SK-N-SH (cell line): Measurements from ENCODE around the gene RNF157. TPM values are rescaled to one million over a fixed set of nuclear protein-coding genes. Genes with fewer than 3 reads are reported as not detected.
"Not testable (repeated sequence)": the region's sequence is repeated elsewhere in the genome, so short reads cannot be mapped to it uniquely, and the experiment has no call there.

Experiments used
- CTCF ChIA-PET: fragments of 300-600, 350-600 bp; formaldehyde crosslinking; extraction: SDS; loops from one replicate; lab custom pipeline; 2021; lab: Yijun Ruan, JAX
- POLR2A ChIA-PET: fragments of 350-600 bp; sonication (Branson Sonifier 250); formaldehyde crosslinking; extraction: SDS; loops from one replicate; lab custom pipeline; 2020; ENCODE audit warnings: antibody characterized with exemption, inconsistent platforms; lab: Yijun Ruan, JAX
- DNase-seq: peaks from one replicate; pipeline ENCODE4 v3.0.0; 2012
- H2AFZ ChIP-seq: fragments of 200-600 bp; sonication (generic); 2 replicates; pipeline ENCODE4 v1.8.1; 2016; ENCODE audit warnings: antibody characterized with exemption, mild to moderate bottlenecking, low read depth
- H3F3A ChIP-seq: fragments of 200-600 bp; sonication (generic); replicated peaks from 2 replicates; pipeline ENCODE3; 2016; ENCODE audit warnings: antibody characterized with exemption, mild to moderate bottlenecking; ENCODE audit not compliant: insufficient read depth
- H3K27ac ChIP-seq, 2 experiments: fragments of 200-500 bp in 1 of 2; fragments of 200-600 bp in 1 of 2; sonication (Bioruptor generic) in 1 of 2; sonication (generic), shearing (Covaris generic) in 1 of 2; 2 replicates each; pipeline versions ENCODE4 v1.5.1 to v1.6.1; 2014 to 2016; ENCODE audit warnings: low read depth in 2 of 2, inconsistent platforms in 1 of 2, low read length in 1 of 2, mild to moderate bottlenecking in 1 of 2, mixed read lengths in 1 of 2
- H3K27me3 ChIP-seq: fragments of 200-600 bp; sonication (generic), shearing (Covaris generic); 2 replicates; pipeline ENCODE4 v1.6.1; 2016; ENCODE audit warnings: mixed run types; ENCODE audit not compliant: insufficient read depth
- H3K36me3 ChIP-seq, 2 experiments: fragments of 200-500 bp in 1 of 2; fragments of 200-600 bp in 1 of 2; sonication (Bioruptor generic) in 1 of 2; sonication (generic) in 1 of 2; replicated peaks in 1 of 2; 2 replicates each; pipeline versions ENCODE3 to v1.5.1; 2014 to 2016; ENCODE audit warnings: low read length in 1 of 2, mild to moderate bottlenecking in 1 of 2; ENCODE audit not compliant: insufficient read depth in 2 of 2, control insufficient read depth in 1 of 2
- H3K4me1 ChIP-seq, 2 experiments: fragments of 200-500 bp in 1 of 2; fragments of 200-600 bp in 1 of 2; sonication (Bioruptor generic) in 1 of 2; sonication (generic), shearing (Covaris generic) in 1 of 2; 2 replicates each; pipeline versions ENCODE4 v1.5.1 to v1.6.1; 2014 to 2016; ENCODE audit warnings: low read depth in 1 of 2, low read length in 1 of 2, mixed run types in 1 of 2; ENCODE audit not compliant: insufficient read depth in 2 of 2, control insufficient read depth in 1 of 2
- H3K4me2 ChIP-seq: fragments of 200-600 bp; sonication (generic), shearing (Covaris generic); 2 replicates; pipeline ENCODE4 v1.6.1; 2017; ENCODE audit warnings: mixed run types
- H3K4me3 ChIP-seq, 2 experiments: fragments of 200-500 bp in 1 of 2; fragments of 200-600 bp in 1 of 2; sonication (Bioruptor generic) in 1 of 2; sonication (generic), shearing (Covaris generic) in 1 of 2; 2 replicates each; pipeline versions ENCODE4 v1.5.1 to v1.8.1; 2014 to 2016; ENCODE audit warnings: low read depth in 2 of 2, inconsistent platforms in 1 of 2, low read length in 1 of 2, mild to moderate bottlenecking in 1 of 2, mixed read lengths in 1 of 2, moderate library complexity in 1 of 2
- H3K79me2 ChIP-seq: fragments of 200-600 bp; sonication (generic); 2 replicates; pipeline ENCODE4 v1.8.1; 2017; ENCODE audit warnings: mild to moderate bottlenecking; ENCODE audit not compliant: insufficient read depth
- H3K9ac ChIP-seq: fragments of 200-600 bp; sonication (generic); 2 replicates; pipeline ENCODE4 v1.6.1; 2017; ENCODE audit warnings: mixed run types
- H3K9me2 ChIP-seq: fragments of 200-600 bp; sonication (generic); 2 replicates; pipeline ENCODE4 v1.6.1; 2017; ENCODE audit warnings: mixed run types
- H3K9me3 ChIP-seq: fragments of 200-600 bp; sonication (generic); 2 replicates; pipeline ENCODE4 v1.6.1; 2017; ENCODE audit warnings: mixed run types, mild to moderate bottlenecking, moderate library complexity
- H4K20me1 ChIP-seq: fragments of 200-600 bp; sonication (generic); 2 replicates; pipeline ENCODE4 v1.6.1; 2017; ENCODE audit warnings: mild to moderate bottlenecking, mixed run types; ENCODE audit not compliant: insufficient read depth
- ELF1 ChIP-seq: IDR thresholded peaks from 2 replicates; pipeline ENCODE4 v1.4.0; 2012
- FOSL2 ChIP-seq: IDR thresholded peaks from 2 replicates; pipeline ENCODE4 v1.4.0; 2012; ENCODE audit warnings: low read depth, mild to moderate bottlenecking, moderate library complexity, borderline replicate concordance
- FOXM1 ChIP-seq: IDR thresholded peaks from 2 replicates; pipeline ENCODE4 v1.4.0; 2012; ENCODE audit warnings: low read depth, mild to moderate bottlenecking
- MEF2A ChIP-seq: IDR thresholded peaks from 2 replicates; pipeline ENCODE4 v1.4.0; 2012; ENCODE audit warnings: low read depth, borderline replicate concordance
- NFIC ChIP-seq: IDR thresholded peaks from 2 replicates; pipeline ENCODE4 v1.4.0; 2012; ENCODE audit warnings: borderline replicate concordance
- NRF1 ChIP-seq: IDR thresholded peaks from 2 replicates; pipeline ENCODE4 v1.6.1; 2012; ENCODE audit warnings: low read depth, mild to moderate bottlenecking, low read length
- RCOR1 ChIP-seq: fragments of 150-350 bp; IDR thresholded peaks from 2 replicates; pipeline ENCODE4 v1.6.1; 2017; ENCODE audit warnings: antibody characterized with exemption, low read length
- RFX5 ChIP-seq: IDR thresholded peaks from 2 replicates; pipeline ENCODE4 v1.6.1; 2012; ENCODE audit warnings: mild to moderate bottlenecking, improper control_type of control experiment, low read length
- SIN3A ChIP-seq: IDR thresholded peaks from 2 replicates; pipeline ENCODE4 v1.6.1; 2012; ENCODE audit warnings: low read depth, mild to moderate bottlenecking, low read length, moderate library complexity, borderline replicate concordance
- USF1 ChIP-seq: IDR thresholded peaks from 2 replicates; pipeline ENCODE4 v1.4.0; 2012; ENCODE audit warnings: low read depth, borderline replicate concordance
- WGBS: methylation state at CpG from one replicate; pipeline ENCODE4 v1.1.6; 2017; ENCODE audit warnings: low lambda C conversion rate; 5-methylcytosine and 5-hydroxymethylcytosine counted together
- polyA plus RNA-seq, 3 experiments: library from polyadenylated mRNA; depleted of rRNA; stranded (reverse); fragments of >200 nt; gene quantifications; 2 replicates each; pipeline ENCODE4 v1.2.3, GENCODE V29; 2012

Gene RNF157
- polyA plus RNA-seq, 1 of the 3 experiments (the other 2 are of a cell fraction): 5.2 TPM

- TF ChIP-seq USF1: no peak
- Histone ChIP-seq H2AFZ (no peak overlapping the region), H3K36me3 (no peaks in the 10 kb centered on the region), H3K9me2 (no peaks in the 10 kb centered on the region), H3K4me3 (no peak overlapping the region), H3K9ac (no peak overlapping the region), H3K27me3 (no peaks in the 10 kb centered on the region), H3K4me1 (peaks cover 0 to 12% of the 10 kb centered on the region in 2 experiments; a peak in 2 of 4 replicates), H3K9me3 (no peaks in the 10 kb centered on the region), H3F3A (no peaks in the 10 kb centered on the region), H3K79me2 (no peaks in the 10 kb centered on the region), H4K20me1 (no peaks in the 10 kb centered on the region), H3K4me2 (no peak overlapping the region), H3K27ac (no peak overlapping the region)
- ChIA-PET POLR2A (no interaction called here), CTCF (interaction anchor here (0.5 to 16.0 kb wide), 6 partner anchors 10 to 341 kb away, joined by 3 to 193 read pairs (median 6); no protein-coding TSS in a partner anchor)
- 90% methylated on average over 4 of the region's 4 CpGs for WGBS
- DNase-seq: no peak
Measured at GRCh38 chr17:76189741-76190140, 50.6 kb downstream of the RNF157 start.

GRCh38 chr17:76189247-76189646 is 51.0 kb downstream of the RNF157 start:
- peaks cover 0 to 12% of the 10 kb centered on the region in 2 experiments; a peak in 2 of 4 replicates for H3K4me1 ChIP-seq
- no peak overlapping the region for H3K4me3 ChIP-seq
- no peaks in the 10 kb centered on the region for H3K79me2 ChIP-seq
- no peaks in the 10 kb centered on the region for H3K9me2 ChIP-seq
- CTCF ChIA-PET: interaction anchor here (0.5 to 16.0 kb wide), 6 partner anchors 9 to 340 kb away, joined by 3 to 193 read pairs (median 6); no protein-coding TSS in a partner anchor
- 84% methylated on average over 4 of the region's 4 CpGs for WGBS
- no peak for DNase-seq
- POLR2A ChIA-PET: no interaction called here
- no peaks in the 10 kb centered on the region for H3K27me3 ChIP-seq
- H3F3A ChIP-seq: no peaks in the 10 kb centered on the region
- H3K27ac ChIP-seq: no peak overlapping the region
- TF ChIP-seq ELF1 (no peak), NRF1 (no peak), FOXM1 (no peak), NFIC (no peak), USF1 (no peak), SIN3A (no peak), MEF2A (no peak)
- H4K20me1 ChIP-seq: no peaks in the 10 kb centered on the region
- H3K9ac ChIP-seq: no peak overlapping the region
- H2AFZ ChIP-seq: no peak overlapping the region
- H3K4me2 ChIP-seq: no peak overlapping the region
- no peaks in the 10 kb centered on the region for H3K9me3 ChIP-seq
- H3K36me3 ChIP-seq: no peaks in the 10 kb centered on the region

GRCh38 chr17:76188213-76189016 is 51.9 kb downstream of the RNF157 start:
- Histone ChIP-seq H2AFZ (no peak overlapping the region), H3K9me3 (no peaks in the 10 kb centered on the region), H3F3A (no peaks in the 10 kb centered on the region), H3K27ac (no peak overlapping the region), H3K9me2 (no peaks in the 10 kb centered on the region), H3K4me1 (peaks cover 0 to 6% of the 10 kb centered on the region in 2 experiments; a peak in 2 of 4 replicates), H3K9ac (no peak overlapping the region), H3K27me3 (no peaks in the 10 kb centered on the region), H3K4me3 (no peak overlapping the region), H4K20me1 (no peaks in the 10 kb centered on the region), H3K79me2 (no peaks in the 10 kb centered on the region), H3K4me2 (no peak overlapping the region), H3K36me3 (no peaks in the 10 kb centered on the region)
- no peak for DNase-seq
- 93% methylated on average over 4 of the region's 4 CpGs for WGBS
- ChIA-PET CTCF (interaction anchor here (0.7 to 16.0 kb wide), 7 partner anchors 8 to 339 kb away, joined by 3 to 193 read pairs (median 6); no protein-coding TSS in a partner anchor), POLR2A (no interaction called here)
- TF ChIP-seq FOSL2 (no peak), RFX5 (no peak), RCOR1 (no peak)

- H3K27ac ChIP-seq, H4K20me1 ChIP-seq, H3K9ac ChIP-seq, H3K27me3 ChIP-seq, H2AFZ ChIP-seq, H3K79me2 ChIP-seq, H3K36me3 ChIP-seq, H3K9me3 ChIP-seq, H3K4me1 ChIP-seq, H3K9me2 ChIP-seq, DNase-seq, H3K4me3 ChIP-seq, H3F3A ChIP-seq, POLR2A ChIA-PET, H3K4me2 ChIP-seq: not testable (repeated sequence)
- CTCF ChIA-PET: interaction anchor here (0.6 to 16.0 kb wide), 8 partner anchors 26 to 198 kb away, joined by 3 to 193 read pairs (median 3); partner anchors contain the start of gene SPHK1
- 94% methylated on average over 2 of the region's 2 CpGs for WGBS
Measured at GRCh38 chr17:76186774-76187173, 53.5 kb downstream of the RNF157 start.
